Measurements from ENCODE around the gene PPDPF.

The PPDPF gene

DNA sequence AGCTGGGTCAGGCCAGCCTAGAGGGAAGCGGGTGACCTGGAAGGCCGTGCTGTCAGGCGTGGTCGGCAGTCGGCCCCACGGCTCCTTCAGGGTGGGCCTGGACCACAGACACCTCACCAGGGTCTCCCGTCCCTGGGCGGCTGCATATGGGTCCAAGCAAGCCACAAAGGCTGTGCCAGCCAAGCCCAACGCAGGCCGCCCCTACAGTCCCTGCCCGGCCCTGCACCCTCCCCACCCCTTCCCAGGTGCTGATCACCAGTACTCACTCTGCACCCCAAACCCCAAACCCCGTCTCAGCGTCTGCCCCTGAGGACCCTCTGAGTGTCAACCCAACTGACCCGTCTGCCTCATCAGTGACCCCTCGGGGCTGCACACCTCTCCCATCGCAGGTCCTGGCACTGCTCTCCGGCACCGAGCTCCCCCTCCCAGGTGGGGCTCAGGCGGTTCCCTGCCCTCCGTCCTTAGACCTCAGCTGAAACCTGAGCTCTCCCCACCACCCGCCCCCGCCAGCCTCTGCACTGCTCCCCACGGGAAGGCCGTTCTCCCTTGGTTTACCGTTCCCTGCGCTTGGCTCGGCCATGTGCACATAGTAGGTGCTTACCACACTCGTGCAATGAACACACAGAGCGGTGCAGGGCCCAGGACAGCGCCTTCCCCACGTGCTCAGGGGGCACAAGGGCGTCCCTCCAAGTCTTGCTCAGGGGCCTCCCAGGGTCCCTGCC is 1.5 kb upstream of the PPDPF start:
- no peaks in the 10 kb centered on the region for H3K9me3 ChIP-seq
- intact Hi-C loops (cut with DNase I; ENCODE audit: low total_unique reads), result no loop called here
- no peak for DNase-seq
- peak overlapping the region; percentile 73 to 90 for H3K4me3 ChIP-seq
- TF ChIP-seq, protein P1, sequence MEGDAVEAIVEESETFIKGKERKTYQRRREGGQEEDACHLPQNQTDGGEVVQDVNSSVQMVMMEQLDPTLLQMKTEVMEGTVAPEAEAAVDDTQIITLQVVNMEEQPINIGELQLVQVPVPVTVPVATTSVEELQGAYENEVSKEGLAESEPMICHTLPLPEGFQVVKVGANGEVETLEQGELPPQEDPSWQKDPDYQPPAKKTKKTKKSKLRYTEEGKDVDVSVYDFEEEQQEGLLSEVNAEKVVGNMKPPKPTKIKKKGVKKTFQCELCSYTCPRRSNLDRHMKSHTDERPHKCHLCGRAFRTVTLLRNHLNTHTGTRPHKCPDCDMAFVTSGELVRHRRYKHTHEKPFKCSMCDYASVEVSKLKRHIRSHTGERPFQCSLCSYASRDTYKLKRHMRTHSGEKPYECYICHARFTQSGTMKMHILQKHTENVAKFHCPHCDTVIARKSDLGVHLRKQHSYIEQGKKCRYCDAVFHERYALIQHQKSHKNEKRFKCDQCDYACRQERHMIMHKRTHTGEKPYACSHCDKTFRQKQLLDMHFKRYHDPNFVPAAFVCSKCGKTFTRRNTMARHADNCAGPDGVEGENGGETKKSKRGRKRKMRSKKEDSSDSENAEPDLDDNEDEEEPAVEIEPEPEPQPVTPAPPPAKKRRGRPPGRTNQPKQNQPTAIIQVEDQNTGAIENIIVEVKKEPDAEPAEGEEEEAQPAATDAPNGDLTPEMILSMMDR (IDR thresholded peaks at IDR 0.05), result no peak
- H3K27ac ChIP-seq, result peak overlapping the region; percentile 78 to 97
- H3K36me3 ChIP-seq, result peaks cover 0 to 21% (median 12%) of the 10 kb centered on the region in 3 donors
- H3K27me3 ChIP-seq, result no peaks in the 10 kb centered on the region
- H3K4me1 ChIP-seq, result peaks cover 0 to 29% (median 24%) of the 10 kb centered on the region in 4 donors

GRCh38 chr20:63519668-63520503 is 679 bp upstream of the PPDPF start:
- H3K9me3 ChIP-seq, result no peaks in the 10 kb centered on the region
- H3K27me3 ChIP-seq, result no peaks in the 10 kb centered on the region
- DNase-seq, result peak; percentile 49 to 83
- peak overlapping the region; percentile 73 to 90 for H3K4me3 ChIP-seq
- TF ChIP-seq, protein P1 (IDR thresholded peaks at IDR 0.05), result peak in 1 of 2 experiments; percentile 5
- intact Hi-C loops (cut with DNase I; ENCODE audit: low total_unique reads), result loop anchor here (5.0 kb wide), 1 partner anchor 122 kb away; no protein-coding TSS in a partner anchor
- peaks cover 0 to 21% (median 12%) of the 10 kb centered on the region in 3 donors for H3K36me3 ChIP-seq
- peak overlapping the region; percentile 78 to 97 for H3K27ac ChIP-seq
- peaks cover 0 to 29% (median 24%) of the 10 kb centered on the region in 4 donors for H3K4me1 ChIP-seq

DNA sequence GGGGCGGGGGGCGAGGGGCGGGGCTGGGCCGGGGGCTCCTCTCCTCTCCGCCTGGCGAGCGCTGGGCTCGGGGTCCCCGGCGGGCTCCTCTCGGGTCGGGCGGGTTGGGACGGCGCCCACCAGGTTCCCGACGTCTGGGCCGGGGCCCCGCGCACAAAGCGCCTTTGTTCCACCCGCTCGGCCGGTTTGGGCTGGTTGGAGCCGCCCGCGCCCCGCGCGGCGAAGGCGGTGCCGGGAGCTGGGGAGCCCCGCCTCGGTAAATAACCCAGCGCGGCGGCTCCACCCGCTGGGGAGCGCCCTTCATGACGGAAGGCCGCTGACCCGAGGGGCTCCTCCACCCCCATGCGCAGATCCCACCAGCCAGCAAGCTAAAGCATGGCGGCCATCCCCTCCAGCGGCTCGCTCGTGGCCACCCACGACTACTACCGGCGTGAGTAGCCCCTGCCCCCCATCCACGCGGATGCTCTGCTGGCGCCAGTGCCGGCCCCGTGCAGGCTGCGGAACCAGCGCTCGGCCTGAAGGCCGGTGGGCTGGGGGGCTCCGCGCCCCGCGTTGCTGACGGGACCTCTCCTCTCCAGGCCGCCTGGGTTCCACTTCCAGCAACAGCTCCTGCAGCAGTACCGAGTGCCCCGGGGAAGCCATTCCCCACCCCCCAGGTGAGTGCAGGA is 503 bp downstream of the PPDPF start:
- Histone ChIP-seq H3K4me3 (peak overlapping the region; percentile 73 to 90), H3K9me3 (no peaks in the 10 kb centered on the region), H3K4me1 (peaks cover 0 to 29% (median 24%) of the 10 kb centered on the region in 4 donors), H3K27me3 (no peaks in the 10 kb centered on the region), H3K36me3 (peaks cover 0 to 21% (median 12%) of the 10 kb centered on the region in 3 donors), H3K27ac (peak overlapping the region; percentile 78 to 97)
- TF ChIP-seq, protein P1 (IDR thresholded peaks at IDR 0.05), result no peak
- DNase-seq, result peak; percentile 63 to 82
- intact Hi-C loops (cut with DNase I; ENCODE audit: low total_unique reads), result loop anchor here (5.0 kb wide), 1 partner anchor 121 kb away; no protein-coding TSS in a partner anchor

DNA sequence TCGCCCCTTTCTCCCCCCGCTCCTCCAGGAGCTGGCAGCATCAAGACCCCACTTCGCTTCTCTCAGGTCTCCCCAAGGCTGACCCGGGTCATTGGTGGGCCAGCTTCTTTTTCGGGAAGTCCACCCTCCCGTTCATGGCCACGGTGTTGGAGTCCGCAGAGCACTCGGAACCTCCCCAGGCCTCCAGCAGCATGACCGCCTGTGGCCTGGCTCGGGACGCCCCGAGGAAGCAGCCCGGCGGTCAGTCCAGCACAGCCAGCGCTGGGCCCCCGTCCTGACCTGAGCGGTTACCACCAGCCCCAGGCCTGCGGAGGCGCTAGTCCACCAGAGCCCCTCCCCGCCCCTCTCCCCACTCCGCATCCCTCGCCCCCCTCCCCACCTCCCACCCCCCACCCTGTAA is 1.0 kb downstream of the PPDPF start:
- Histone ChIP-seq H3K27me3 (no peaks in the 10 kb centered on the region), H3K9me3 (no peaks in the 10 kb centered on the region), H3K4me3 (peak overlapping the region; percentile 73 to 90), H3K36me3 (peaks cover 0 to 21% (median 12%) of the 10 kb centered on the region in 3 donors), H3K4me1 (peaks cover 0 to 29% (median 24%) of the 10 kb centered on the region in 4 donors), H3K27ac (peak overlapping the region; percentile 78 to 97)
- DNase-seq, result no peak
- TF ChIP-seq, protein P1 (IDR thresholded peaks at IDR 0.05), result no peak
- intact Hi-C loops (cut with DNase I; ENCODE audit: low total_unique reads), result loop anchor here (5.0 kb wide), 1 partner anchor 121 kb away; no protein-coding TSS in a partner anchor
